Thoracic aorta endothelial cell (primary cell): ENCODE measurements around the gene POFUT1. TPM values are rescaled to one million over a fixed set of nuclear protein-coding genes. Genes with fewer than 3 reads are reported as not detected.

Experiments
- total RNA-seq: library from RNA; depleted of rRNA; stranded (reverse); fragments of >200 nt; gene quantifications from 2 replicates; pipeline ENCODE4 v1.2.3, GENCODE V29; 2012

The POFUT1 gene
- 41.4 and 50.9 TPM in 2 replicates for total RNA-seq

GRCh38 chr20:32207626-32208498, at the start of gene POFUT1, which contains the start of gene PLAGL2:
Gene POFUT1 (plus strand): TSS chr20:32207880. CDS start chr20:32207942, 62 bp downstream.
Gene PLAGL2 (minus strand): TSS chr20:32207743. CDS start chr20:32202178, 5,565 bp downstream.

GRCh38 chr20:32277361-32278198, 69.9 kb downstream of the POFUT1 start, which contains the start of gene KIF3B:
Gene KIF3B (plus strand): TSS chr20:32277651. CDS start chr20:32309778, 32,127 bp downstream.

Other genes starting within 250 kb of the POFUT1 start
- gene XKR7, start 239.7 kb upstream of the POFUT1 start, total RNA-seq: not detected in 2 replicates
- 5.5 and 10.0 TPM in 2 replicates for gene CCM2L, start 197.4 kb upstream of the POFUT1 start, total RNA-seq
- not detected in 2 replicates for gene HCK, start 155.6 kb upstream of the POFUT1 start, total RNA-seq
- gene TM9SF4, start 98.2 kb upstream of the POFUT1 start, total RNA-seq: 42.7 and 45.6 TPM in 2 replicates
- gene PLAGL2, start 137 bp upstream of the POFUT1 start, total RNA-seq: 5.5 and 6.5 TPM in 2 replicates
- gene KIF3B, start 69.8 kb downstream of the POFUT1 start, total RNA-seq: 31.5 and 31.9 TPM in 2 replicates
- 67.6 and 79.7 TPM in 2 replicates for gene ASXL1, start 150.5 kb downstream of the POFUT1 start, total RNA-seq